GM03348 (cell line): ENCODE results near the gene PHGDH.
A peak's percentile ranks its signal among the peaks of the same experiment; 100 is the strongest.
"Not testable (repeated sequence)": the region's sequence is repeated elsewhere in the genome, so short reads cannot be mapped to it uniquely, and the experiment has no call there.

Experiments used
- DNase-seq: peaks from one replicate; pipeline ENCODE4 v3.0.0; 2012; ENCODE audit warnings: low spot score

The PHGDH gene

DNA sequence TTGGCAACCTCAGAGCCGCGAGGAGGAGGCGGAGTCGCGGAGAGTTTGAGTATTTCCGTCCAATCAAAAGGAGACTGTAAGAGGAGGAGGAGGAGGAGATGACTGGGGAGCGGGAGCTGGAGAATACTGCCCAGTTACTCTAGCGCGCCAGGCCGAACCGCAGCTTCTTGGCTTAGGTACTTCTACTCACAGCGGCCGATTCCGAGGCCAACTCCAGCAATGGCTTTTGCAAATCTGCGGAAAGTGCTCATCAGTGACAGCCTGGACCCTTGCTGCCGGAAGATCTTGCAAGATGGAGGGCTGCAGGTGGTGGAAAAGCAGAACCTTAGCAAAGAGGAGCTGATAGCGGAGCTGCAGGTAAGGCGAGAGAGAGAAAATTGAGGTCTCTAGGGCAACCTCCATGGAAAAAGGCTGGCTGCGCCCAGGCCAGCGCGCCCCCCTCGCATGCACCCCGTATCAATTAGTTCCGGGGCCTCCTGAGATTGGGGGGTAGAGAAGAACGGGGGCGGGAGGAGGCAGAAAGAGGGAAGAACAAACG is at the start of gene PHGDH:
Gene PHGDH (plus strand): TSS at position 131 of the 538 bp plus-strand sequence. CDS start 89 bp downstream, at position 220.
- peak; percentile 96 for DNase-seq

DNA sequence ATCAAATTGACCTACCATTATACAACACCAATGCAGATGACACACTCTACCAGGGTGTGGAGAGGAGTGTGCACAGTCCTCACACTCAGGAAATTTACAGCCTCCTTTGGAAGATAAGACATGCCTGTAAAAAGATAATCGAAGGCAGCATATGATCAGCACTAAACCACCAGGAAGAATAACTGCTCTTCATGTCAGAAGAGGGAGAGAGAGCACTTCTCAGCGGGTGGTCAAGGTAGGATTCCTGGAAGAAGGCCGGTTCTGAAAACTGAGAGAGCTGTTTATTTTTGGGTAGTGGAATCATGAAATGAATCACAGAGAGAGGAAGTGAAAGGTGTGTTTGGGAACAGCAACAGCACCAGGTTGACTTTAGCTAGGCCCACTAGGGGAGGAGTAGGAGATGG is 49.7 kb upstream of the PHGDH start:
- no peak for DNase-seq

DNA sequence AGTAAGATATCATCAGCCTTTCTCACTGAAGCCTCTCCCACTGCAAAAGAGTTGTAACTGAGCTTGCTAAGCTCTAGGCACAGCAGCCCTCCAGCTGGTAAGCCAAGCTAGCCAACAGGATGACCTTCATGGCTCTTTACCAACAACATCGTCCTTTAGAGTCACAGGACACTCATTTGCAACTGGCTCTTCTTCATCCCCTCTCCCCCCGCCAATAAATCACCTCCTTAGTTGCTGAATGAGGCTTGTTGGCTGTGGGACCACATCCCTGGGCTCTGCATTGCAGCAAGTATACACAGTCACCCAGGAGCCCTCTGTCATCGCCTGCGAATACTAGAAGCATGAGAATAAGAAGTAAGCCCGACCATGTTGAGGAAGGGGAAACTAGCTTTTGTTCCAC is 47.7 kb upstream of the PHGDH start:
- no peak for DNase-seq

DNA sequence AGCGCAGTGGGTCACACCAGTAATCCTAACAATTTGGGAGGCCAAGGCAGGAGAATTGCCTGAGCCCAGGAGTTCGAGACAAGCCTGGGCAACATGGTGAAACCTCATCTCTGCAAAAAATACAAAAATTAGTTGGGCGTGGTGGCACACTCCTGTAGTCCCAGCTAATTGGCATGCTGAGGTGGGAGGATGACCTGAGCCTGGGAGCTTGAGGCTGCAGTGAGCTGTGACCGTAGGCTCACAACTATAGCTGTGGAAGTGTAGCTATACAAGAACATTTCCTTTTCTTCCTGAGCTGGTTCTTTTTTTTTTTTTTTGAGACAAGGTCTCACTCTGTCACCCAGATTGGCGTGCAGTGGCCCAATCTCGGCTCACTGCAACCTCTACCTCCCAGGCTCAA is 44.6 kb upstream of the PHGDH start:
- no peak for DNase-seq

GRCh38 chr1:119670898-119671297 is 40.8 kb upstream of the PHGDH start:
- no peak for DNase-seq

- no peak for DNase-seq
These were observed 38.4 kb upstream of the PHGDH start for GRCh38 chr1:119673171-119673940.

DNA sequence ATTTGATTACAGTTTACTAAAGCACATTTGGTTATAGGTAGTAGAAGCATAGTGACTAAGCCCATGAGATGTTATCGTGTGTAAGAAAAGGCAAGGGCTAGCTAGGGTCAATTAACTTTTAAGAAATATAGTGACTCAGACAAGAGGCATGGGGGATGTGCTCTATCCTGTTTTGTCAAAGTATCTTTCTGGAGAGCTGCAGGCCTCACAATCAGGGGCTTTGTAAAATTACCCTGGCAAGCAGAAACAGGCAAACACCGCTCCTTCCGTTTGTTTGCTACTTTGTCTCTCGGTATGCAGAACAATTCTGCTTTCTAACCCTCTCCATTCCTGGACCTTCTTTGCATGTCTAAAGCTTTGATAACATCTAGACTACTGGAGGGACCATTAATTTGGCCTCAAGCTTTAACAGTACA is 37.6 kb upstream of the PHGDH start:
- peak; percentile 40 for DNase-seq

DNA sequence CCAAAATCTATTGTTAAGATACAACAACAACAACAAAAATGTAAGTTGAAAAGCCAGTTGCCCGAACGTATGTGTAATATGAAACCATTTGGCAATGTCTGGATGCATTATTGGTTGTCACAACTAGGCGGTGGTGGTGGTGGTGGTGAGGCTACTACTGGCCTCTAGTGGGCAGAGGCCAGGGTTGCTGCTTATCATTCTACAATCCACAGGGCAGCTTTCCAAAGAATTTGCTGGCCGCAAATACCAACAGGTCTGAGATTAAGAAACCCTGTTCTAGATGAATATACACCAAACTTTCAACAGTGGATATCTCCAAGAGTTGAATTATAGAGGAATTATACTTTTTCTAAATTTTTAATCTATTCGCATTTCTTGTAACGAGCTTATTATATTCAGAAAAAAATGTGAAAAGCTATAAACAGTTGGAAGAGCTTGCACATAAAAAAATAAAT is 36.9 kb upstream of the PHGDH start:
- DNase-seq: peak; percentile 65

- DNase-seq: peak; percentile 86
These were observed 36.1 kb upstream of the PHGDH start for GRCh38 chr1:119675349-119676345.

- no peak for DNase-seq
These were observed 35.0 kb upstream of the PHGDH start for GRCh38 chr1:119676571-119677206.

- DNase-seq: no peak
These were observed 32.5 kb upstream of the PHGDH start for GRCh38 chr1:119679223-119679622.

GRCh38 chr1:119680193-119680592 is 31.5 kb upstream of the PHGDH start:
- no peak for DNase-seq

DNA sequence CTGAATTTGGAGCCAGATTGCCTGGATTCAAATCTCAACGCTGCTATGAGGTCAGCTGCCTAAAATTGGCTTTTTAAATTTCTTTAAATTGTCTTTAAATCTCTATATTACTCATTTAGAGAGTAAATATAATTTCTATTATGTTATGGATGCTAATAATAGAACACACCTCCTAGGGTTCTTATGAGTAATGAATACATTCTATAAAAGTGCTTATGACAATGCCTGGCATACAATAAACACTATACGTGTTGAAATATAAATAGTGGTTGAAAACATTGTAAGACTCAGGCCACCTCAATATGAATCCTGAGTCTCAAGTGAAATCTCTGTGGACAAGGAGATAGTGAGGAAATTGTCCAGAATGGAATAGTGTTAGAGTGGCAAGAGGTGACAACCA is 31.0 kb upstream of the PHGDH start:
- DNase-seq: no peak

- DNase-seq: no peak
These were observed 30.2 kb upstream of the PHGDH start for GRCh38 chr1:119681560-119681959.

DNA sequence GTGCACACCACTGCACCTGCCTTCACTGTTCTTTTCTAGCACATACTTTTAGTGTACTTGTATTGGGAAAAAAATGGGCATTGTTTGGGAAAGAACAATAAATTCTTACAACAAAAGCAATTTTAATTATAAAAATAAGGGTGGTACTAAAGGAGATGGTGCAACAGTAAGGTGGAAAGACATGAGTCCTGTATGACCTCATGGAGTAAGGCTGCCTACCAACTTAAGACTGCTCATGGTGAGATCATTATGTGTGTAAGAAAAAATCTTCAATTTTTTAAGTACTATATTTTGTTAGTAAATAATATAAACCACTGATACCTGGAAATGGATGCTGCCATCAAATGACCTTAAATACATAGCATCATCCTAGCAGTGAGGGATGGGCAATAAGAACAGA is 29.6 kb upstream of the PHGDH start:
- no peak for DNase-seq

DNA sequence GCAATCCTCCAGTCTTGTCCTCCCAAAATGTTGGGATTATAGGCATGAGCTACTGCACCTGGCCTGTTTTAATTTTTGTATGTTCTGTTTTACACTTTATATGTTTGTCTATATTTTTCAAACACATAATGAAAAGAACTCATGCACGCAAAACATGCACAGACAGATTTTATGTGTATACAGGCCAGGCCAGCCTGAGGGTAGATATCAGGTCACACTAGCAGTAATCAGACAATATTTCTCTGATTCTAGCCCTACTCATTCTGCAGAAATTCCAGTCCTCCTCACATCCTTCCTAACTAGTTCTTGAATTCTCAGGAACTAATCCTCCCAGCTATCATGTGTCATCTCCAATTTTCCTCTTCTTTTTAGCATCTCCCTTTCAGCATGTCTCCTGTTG is 27.8 kb upstream of the PHGDH start:
- no peak for DNase-seq

GRCh38 chr1:119686661-119687060 is 25.1 kb upstream of the PHGDH start:
- DNase-seq: no peak

DNA sequence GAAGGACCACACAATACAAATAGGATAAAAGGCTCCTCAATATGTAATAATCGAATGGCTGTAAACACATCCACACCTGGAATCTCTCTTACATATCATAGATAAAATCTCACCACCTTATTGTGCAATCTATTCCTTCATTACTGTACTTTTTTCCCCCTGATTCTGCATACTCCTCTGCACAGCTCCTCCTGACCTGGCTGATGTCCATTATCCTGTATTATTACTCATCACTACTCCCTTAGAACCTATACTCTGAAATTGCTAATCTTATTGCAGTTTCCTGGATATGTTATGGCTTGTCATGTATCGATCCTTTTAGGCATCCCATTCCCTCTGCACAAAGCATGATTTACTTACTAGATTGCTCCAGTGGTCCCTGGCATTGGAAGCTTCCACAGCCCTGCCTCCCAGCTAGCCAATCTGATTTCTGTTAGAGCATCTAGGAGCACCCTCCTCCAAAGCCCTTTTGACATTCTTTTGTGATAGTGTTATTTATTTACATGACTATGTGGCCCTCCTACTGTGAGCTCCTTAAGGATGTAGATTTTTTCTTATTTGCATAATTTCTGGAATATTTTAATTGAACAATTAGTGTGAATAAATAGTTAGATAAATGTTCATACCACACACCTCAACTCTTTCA is 24.2 kb upstream of the PHGDH start:
- no peak for DNase-seq

- no peak for DNase-seq
These were observed 22.9 kb upstream of the PHGDH start for GRCh38 chr1:119688810-119689209.

GRCh38 chr1:119689511-119689910 is 22.2 kb upstream of the PHGDH start:
- no peak for DNase-seq

GRCh38 chr1:119696863-119697262 is 14.9 kb upstream of the PHGDH start:
- not testable (repeated sequence) for DNase-seq

GRCh38 chr1:119697598-119697997 is 14.1 kb upstream of the PHGDH start:
- DNase-seq: no peak
